ENCODE results near the gene CELF3. TPM values are rescaled to one million over a fixed set of nuclear protein-coding genes. Genes with fewer than 3 reads are reported as not detected.
"Not testable (repeated sequence)": the region's sequence is repeated elsewhere in the genome, so short reads cannot be mapped to it uniquely, and the experiment has no call there.

CELF3 gene
- total RNA-seq, 1 donor from 2014 or later = not detected

GRCh38 chr1:151704246-151704645 lies 12.4 kb downstream of the CELF3 start:
- no peak for DNase-seq (ENCODE audit: extremely low read depth, low read depth, low spot score)

GRCh38 chr1:151703813-151704212 lies 12.8 kb downstream of the CELF3 start:
- DNase-seq (ENCODE audit: extremely low read depth, low read depth, low spot score) = no peak

DNA sequence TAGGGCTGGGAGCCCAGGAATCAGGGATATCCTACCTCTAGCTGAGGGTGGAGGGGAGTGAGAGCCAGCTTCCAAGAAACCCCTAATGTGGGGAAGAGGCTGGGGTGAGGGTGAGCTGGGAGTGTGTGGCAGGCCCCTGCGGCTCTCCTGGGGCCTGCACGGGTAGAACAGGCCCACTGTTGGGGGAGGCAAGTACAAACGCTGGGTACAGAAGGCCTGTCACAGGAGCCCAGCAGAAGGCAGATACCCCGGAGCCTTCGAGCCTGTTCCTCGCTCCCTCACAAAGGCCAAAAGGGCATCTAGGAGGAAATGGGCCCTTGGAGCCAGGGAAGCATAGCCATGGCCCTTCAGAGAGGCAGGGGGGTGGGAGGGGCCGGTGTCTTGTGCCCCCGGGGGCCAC lies 13.7 kb downstream of the CELF3 start:
- DNase-seq (ENCODE audit: extremely low read depth, low read depth, low spot score) = no peak

DNA sequence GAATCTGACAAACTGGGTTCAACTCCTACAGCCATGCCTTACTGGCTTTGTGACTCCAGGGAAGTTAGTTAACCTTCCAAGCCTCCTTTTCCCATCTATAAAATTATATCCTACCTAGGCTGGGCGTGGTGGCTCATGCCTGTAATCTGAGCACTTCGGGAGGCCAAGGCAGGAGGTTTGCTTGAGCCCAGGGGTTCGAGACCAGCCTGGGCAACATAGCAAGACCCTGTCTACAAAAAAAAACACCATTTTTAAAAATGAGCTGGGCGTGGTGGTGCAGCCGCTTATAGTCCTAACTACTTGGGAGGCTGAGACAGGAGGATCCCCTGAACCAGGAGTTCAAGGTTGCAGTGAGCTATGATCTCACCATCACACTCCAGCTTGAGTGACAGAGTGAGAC lies 15.1 kb downstream of the CELF3 start:
- no peak for DNase-seq (ENCODE audit: extremely low read depth, low read depth, low spot score)

DNA sequence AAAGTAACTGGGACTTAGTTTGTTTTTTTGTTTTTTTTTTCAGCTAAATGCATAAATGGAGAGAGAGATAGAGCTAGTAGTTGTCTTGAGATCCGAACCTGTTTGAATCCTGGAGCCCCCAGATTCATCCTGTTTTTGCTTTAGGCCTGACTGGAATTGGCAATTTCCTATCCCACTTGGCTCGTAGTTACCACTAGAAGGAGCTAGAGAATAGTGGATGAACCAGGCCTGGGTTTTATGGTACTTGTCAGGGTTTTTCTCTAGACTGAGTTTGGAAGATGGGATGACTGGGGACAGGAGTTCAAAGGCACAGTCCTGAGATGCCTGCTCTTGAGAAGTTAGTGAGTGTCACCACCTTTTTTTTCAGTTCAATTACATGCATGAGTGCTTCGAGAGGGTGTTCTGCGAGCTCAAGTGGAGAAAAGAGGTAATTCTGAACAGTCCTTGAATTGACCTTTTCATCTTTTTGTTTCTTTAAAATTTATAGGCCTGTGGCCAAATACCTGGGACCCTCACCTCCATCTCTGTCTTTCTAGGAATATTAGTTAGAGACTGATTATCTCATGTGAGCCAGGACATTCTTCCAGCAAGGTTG lies 23.4 kb downstream of the CELF3 start:
- DNase-seq (ENCODE audit: extremely low read depth, low read depth, low spot score) = no peak

- DNase-seq (ENCODE audit: extremely low read depth, low read depth, low spot score) = no peak
Measured at GRCh38 chr1:151692226-151692625, 24.4 kb downstream of the CELF3 start.

- DNase-seq (ENCODE audit: extremely low read depth, low read depth, low spot score) = no peak
Measured at GRCh38 chr1:151689494-151689893, 27.1 kb downstream of the CELF3 start.

DNA sequence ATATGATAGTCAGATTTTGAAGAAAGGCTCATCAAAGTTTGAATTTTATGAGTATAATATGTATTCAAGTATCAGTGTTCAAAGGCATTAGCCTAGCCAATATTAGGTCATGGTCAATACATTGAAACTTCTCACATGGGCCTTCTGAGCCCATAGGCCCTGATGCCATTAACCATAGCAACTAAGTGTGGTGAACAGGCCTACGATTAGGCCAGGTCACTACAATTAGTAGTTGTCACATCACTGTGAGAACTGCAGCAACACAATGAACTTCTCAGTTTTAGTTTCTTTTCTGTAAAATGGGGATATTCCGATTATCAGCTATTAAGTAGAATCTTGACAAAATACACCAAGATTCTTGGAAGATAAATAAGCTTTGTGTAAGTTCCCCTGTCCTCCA lies 30.0 kb downstream of the CELF3 start:
- DNase-seq (ENCODE audit: extremely low read depth, low read depth, low spot score) = no peak

GRCh38 chr1:151684128-151684527 lies 32.5 kb downstream of the CELF3 start:
- DNase-seq (ENCODE audit: extremely low read depth, low read depth, low spot score) = no peak

DNA sequence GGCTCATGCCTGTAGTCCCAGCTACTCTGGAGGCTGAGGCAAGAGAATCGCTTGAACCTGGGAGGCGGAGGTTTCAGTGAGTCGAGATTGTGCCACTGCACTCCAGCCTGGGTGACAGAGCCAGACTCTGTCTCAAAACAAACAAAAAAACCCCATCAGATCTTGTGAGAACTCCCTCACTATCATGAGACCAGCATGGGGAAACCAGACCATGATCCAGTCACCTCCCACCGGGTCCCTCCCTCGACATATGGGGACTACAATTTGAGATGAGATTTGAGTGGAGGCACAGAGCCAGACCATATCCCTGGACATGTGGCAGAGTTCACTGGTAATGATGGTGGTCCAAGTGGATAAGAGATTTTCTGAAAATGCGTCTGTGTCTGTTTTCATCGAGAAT lies 33.7 kb downstream of the CELF3 start:
- not testable (repeated sequence) for DNase-seq (ENCODE audit: extremely low read depth, low read depth, low spot score)

- no peak for DNase-seq (ENCODE audit: extremely low read depth, low read depth, low spot score)
Measured at GRCh38 chr1:151681923-151682322, 34.7 kb downstream of the CELF3 start.

DNA sequence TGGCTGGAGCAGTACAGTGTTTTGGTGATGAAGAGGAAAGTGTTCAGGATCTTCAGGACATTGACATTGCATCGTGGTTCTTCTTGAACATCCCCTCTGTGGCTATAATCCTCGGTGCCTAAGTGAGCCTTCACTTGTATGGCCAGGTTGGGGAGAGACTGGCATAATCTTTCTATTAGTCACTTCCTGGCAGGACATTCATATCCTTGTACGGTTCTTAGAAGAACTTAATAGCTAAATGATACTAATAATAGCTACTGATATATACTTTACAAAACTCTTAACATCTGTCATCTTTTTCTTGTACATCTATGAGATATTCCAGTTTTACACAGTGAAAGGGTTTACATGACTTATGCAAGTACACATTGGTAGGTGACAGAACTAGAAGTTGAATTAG lies 35.8 kb downstream of the CELF3 start:
- peak; percentile 84 for DNase-seq (ENCODE audit: extremely low read depth, low read depth, low spot score)

- no peak for DNase-seq (ENCODE audit: extremely low read depth, low read depth, low spot score)
Measured at GRCh38 chr1:151680391-151680790, 36.2 kb downstream of the CELF3 start.

DNA sequence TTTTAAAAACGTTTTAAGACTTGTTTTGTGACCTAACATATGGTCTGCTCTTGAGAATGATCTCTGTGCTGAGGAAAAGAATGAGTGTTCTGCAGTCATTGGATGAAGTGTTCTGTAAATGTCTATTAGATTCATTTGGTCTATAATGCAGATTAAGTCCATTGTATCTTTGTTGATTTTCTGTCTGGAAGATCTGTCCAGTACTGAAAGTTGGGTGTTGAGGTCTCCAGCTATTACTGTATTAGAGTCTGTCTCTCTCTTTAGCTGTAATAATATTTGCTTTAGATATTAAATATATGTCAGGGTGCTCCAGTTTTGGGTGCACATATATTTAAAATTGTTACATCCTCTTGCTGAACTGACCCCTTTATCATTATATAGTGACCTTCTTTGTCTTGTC lies 43.2 kb downstream of the CELF3 start:
- no peak for DNase-seq (ENCODE audit: extremely low read depth, low read depth, low spot score)

DNA sequence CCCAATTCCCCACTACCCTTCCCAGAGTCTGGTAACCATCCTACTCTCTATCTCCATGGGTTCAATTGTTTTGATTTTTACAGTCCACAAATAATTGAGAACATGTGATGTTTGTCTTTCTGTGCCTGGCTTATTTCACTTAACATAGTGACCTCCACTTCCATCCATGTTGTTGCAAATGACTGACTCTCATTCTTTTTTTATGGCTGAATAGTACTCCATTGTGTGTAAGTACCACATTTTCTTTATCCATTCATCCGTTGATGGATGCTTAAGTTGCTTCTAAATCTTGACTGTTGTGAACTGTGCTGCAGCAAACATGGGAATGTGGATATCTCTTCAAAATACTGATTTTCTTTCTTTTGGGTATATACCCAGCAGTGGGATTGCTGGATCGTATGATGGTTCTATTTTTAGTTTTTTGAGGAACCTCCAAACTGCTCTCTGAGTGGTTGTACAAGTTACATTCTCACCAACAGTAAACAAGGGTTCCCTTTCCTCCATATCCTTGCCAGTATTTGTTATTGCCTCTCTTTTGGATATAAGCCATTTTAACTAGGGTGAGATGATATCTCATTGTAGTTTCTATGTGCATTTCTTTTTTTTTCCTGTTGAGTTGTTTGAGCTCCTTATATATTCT lies 46.4 kb downstream of the CELF3 start:
- DNase-seq (ENCODE audit: extremely low read depth, low read depth, low spot score) = not testable (repeated sequence)

GRCh38 chr1:151668090-151668489 lies 48.5 kb downstream of the CELF3 start:
- DNase-seq (ENCODE audit: extremely low read depth, low read depth, low spot score) = no peak

DNA sequence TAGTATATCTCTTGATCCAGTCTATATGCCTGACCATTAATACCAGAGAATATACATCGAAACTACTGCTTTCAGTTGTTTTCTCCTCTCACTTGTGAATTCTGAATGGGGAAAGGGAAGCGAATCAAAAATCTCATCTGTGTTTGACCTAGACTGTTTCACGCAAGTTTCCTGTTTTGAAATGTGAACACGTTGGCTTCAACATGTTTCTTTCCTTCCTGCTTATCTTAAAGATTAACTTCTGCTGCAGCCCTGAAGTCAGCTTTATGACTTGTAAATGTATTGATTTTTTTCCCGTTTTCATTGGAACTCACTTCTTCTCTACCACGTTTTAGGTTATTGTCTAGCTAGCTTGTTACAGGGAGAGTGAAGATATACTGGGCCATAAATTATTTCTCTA lies 54.9 kb downstream of the CELF3 start:
- DNase-seq (ENCODE audit: extremely low read depth, low read depth, low spot score) = no peak

- no peak for DNase-seq (ENCODE audit: extremely low read depth, low read depth, low spot score)
Measured at GRCh38 chr1:151655371-151655770, 61.2 kb downstream of the CELF3 start.

GRCh38 chr1:151653397-151653796 lies 63.2 kb downstream of the CELF3 start:
- DNase-seq (ENCODE audit: extremely low read depth, low read depth, low spot score) = no peak
